KMS-11 (cell line): ENCODE results near the gene AKNA.

Experiments
- H2AFZ ChIP-seq: fragments of 200-600 bp; sonication (generic); 2 replicates; pipeline ENCODE4 v1.6.1; 2016; ENCODE audit warnings: antibody characterized with exemption, mixed run types, low read depth
- H3K27ac ChIP-seq: fragments of 200-600 bp; sonication (generic); 2 replicates; pipeline ENCODE4 v1.6.1; 2016; ENCODE audit warnings: mild to moderate bottlenecking, mixed run types
- H3K27me3 ChIP-seq: fragments of 200-600 bp; sonication (generic); 2 replicates; pipeline ENCODE4 v1.6.1; 2017; ENCODE audit warnings: mild to moderate bottlenecking, low read depth, mixed run types, moderate library complexity; ENCODE audit not compliant: insufficient read depth
- H3K36me3 ChIP-seq: fragments of 200-600 bp; sonication (generic); 2 replicates; pipeline ENCODE4 v1.6.1; 2017; ENCODE audit warnings: mild to moderate bottlenecking, mixed run types; ENCODE audit not compliant: insufficient read depth
- H3K4me1 ChIP-seq: fragments of 200-600 bp; sonication (generic); 2 replicates; pipeline ENCODE4 v1.6.1; 2016; ENCODE audit warnings: mild to moderate bottlenecking, low read depth, mixed run types; ENCODE audit not compliant: poor library complexity, severe bottlenecking
- H3K4me2 ChIP-seq: fragments of 200-600 bp; sonication (generic); 2 replicates; pipeline ENCODE4 v1.7.0; 2016; ENCODE audit warnings: mild to moderate bottlenecking, mixed run types
- H3K4me3 ChIP-seq: fragments of 200-600 bp; sonication (generic); IDR thresholded peaks from 2 replicates; pipeline ENCODE4 v1.6.1; 2017; ENCODE audit warnings: low read depth, low read length, mixed read lengths; ENCODE audit not compliant: insufficient read depth
- H3K79me2 ChIP-seq: fragments of 200-600 bp; sonication (generic); 2 replicates; pipeline ENCODE4 v1.6.1; 2016; ENCODE audit warnings: low read depth, mixed run types; ENCODE audit not compliant: insufficient read depth
- H3K9ac ChIP-seq: fragments of 200-600 bp; sonication (generic); 2 replicates; pipeline ENCODE4 v1.6.1; 2016; ENCODE audit warnings: mild to moderate bottlenecking, mixed run types
- H4K20me1 ChIP-seq: fragments of 200-600 bp; sonication (generic); 2 replicates; pipeline ENCODE4 v1.6.1; 2016; ENCODE audit warnings: mild to moderate bottlenecking, mixed run types; ENCODE audit not compliant: insufficient read depth
- CTCF ChIP-seq: fragments of 200-600 bp; sonication (generic); conservative IDR thresholded peaks from 2 replicates; pipeline ENCODE4 v1.6.1; 2017; ENCODE audit warnings: low read depth, mild to moderate bottlenecking, antibody characterized with exemption, low read length, moderate library complexity, mixed read lengths

AKNA gene

DNA sequence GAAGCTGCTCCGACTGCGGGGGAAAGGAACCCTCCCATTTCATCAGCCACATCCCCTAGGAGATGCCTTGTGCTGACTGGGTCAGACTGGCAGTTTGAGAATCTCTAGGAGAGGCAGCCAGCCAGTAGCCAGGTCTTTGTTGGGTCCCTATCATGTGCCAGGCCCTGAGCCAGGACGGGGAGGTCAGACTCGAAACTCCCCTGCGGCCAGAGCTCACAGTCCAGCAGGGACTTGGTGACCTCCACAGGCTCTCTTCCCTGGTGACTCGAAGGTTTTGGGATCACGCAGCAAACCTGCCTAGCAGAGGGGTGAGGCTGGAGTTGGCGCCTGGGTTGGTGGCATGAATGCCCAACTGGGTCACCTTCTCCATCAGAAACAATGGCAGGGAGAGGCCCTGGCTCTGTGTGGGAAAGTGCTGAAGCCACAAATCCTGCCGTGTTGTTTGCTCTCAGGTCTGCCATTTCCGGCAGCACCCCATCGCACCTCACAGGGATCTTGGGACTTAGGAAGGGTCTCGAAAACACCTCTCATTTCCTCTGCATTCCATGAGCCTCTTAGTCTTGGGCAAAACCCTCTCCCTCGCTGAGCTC lies 79.3 kb downstream of the AKNA start:
- Histone ChIP-seq H2AFZ (no peak overlapping the region), H3K9ac (no peak overlapping the region), H3K36me3 (no peaks in the 10 kb centered on the region), H4K20me1 (no peaks in the 10 kb centered on the region), H3K27ac (no peak overlapping the region), H3K4me1 (no peaks in the 10 kb centered on the region), H3K27me3 (no peaks in the 10 kb centered on the region), H3K79me2 (no peaks in the 10 kb centered on the region), H3K4me3 (no peak overlapping the region), H3K4me2 (no peak overlapping the region)
- no peak for TF ChIP-seq CTCF

DNA sequence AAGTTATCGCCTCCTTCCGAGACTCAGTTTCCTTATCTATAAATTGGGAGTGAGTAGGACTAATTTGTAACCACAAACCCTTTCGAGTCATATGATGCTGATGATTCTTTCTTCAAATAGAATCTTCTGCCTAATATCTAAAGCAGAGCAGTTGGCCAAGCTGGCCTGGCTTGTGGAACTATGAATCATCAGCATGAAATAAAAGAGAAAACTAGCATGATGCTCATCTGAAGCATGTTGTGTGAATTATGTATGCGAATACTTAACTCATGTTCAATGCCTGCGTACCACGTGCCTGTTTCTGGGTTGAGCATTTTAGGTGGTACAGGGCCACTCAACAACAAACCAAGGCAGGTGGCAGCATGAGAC lies 79.9 kb downstream of the AKNA start:
- no peaks in the 10 kb centered on the region for H4K20me1 ChIP-seq
- H3K4me3 ChIP-seq: no peak overlapping the region
- no peak overlapping the region for H3K9ac ChIP-seq
- H3K27ac ChIP-seq: no peak overlapping the region
- H3K4me1 ChIP-seq: no peaks in the 10 kb centered on the region
- no peak for TF ChIP-seq CTCF
- no peaks in the 10 kb centered on the region for H3K36me3 ChIP-seq
- no peaks in the 10 kb centered on the region for H3K27me3 ChIP-seq
- no peaks in the 10 kb centered on the region for H3K79me2 ChIP-seq
- H3K4me2 ChIP-seq: no peak overlapping the region
- H2AFZ ChIP-seq: no peak overlapping the region

DNA sequence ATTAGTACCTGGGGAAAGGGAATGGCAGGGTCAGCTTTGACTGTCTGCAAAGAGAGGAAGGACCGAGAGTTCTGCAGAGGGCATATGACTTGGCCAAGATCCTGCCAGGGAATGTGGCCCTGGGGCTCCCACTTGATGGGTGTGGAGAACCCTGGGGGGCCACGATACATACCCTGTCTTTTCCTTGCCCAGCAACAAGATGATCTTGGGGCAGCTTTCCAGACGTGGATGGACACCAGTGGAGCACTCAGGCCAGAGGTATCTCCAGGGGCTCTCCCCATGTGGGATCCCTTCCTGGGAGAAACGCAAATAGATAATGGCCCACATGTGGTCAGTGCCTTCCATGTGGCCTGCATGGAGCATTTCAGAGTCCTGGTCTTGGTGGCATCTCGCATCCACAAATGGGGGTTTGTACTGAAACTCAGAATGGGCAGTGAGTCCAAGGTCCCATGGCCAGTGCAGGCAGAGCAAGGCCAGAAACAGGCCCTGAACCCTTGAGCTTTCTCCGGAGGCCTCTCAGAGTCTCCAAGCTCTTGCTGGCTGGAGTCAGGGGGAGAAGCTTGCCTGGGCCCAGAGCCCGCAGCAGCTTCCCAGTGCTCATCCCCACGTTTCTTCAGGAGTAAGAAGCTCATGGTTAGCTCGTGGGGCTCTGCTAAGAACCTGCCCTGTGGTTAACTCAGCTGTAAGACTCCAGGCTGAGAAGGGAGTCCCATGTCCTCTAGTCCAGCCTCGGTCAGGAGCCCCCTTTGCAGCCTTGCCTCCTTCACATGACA lies 83.2 kb downstream of the AKNA start:
- H3K4me1 ChIP-seq: no peaks in the 10 kb centered on the region
- H3K4me2 ChIP-seq: no peak overlapping the region
- no peaks in the 10 kb centered on the region for H4K20me1 ChIP-seq
- no peak overlapping the region for H3K4me3 ChIP-seq
- H2AFZ ChIP-seq: no peak overlapping the region
- no peak for TF ChIP-seq CTCF
- no peaks in the 10 kb centered on the region for H3K79me2 ChIP-seq
- H3K27me3 ChIP-seq: no peaks in the 10 kb centered on the region
- no peak overlapping the region for H3K9ac ChIP-seq
- H3K36me3 ChIP-seq: no peaks in the 10 kb centered on the region
- no peak overlapping the region for H3K27ac ChIP-seq

GRCh38 chr9:114303977-114304376 lies 83.8 kb downstream of the AKNA start:
- no peak overlapping the region for H3K4me3 ChIP-seq
- H3K9ac ChIP-seq: no peak overlapping the region
- no peak overlapping the region for H3K27ac ChIP-seq
- no peaks in the 10 kb centered on the region for H3K4me1 ChIP-seq
- H4K20me1 ChIP-seq: no peaks in the 10 kb centered on the region
- H3K36me3 ChIP-seq: no peaks in the 10 kb centered on the region
- no peaks in the 10 kb centered on the region for H3K79me2 ChIP-seq
- no peak for TF ChIP-seq CTCF
- no peak overlapping the region for H2AFZ ChIP-seq
- H3K4me2 ChIP-seq: no peak overlapping the region
- H3K27me3 ChIP-seq: no peaks in the 10 kb centered on the region
